ENCODE data around the gene SIRT1. TPM values are rescaled to one million over a fixed set of nuclear protein-coding genes. Genes with fewer than 3 reads are reported as not detected.

Gene SIRT1
- polyA plus RNA-seq, 4 donors, result 8.9 to 23.0 (median 10.4) TPM

DNA sequence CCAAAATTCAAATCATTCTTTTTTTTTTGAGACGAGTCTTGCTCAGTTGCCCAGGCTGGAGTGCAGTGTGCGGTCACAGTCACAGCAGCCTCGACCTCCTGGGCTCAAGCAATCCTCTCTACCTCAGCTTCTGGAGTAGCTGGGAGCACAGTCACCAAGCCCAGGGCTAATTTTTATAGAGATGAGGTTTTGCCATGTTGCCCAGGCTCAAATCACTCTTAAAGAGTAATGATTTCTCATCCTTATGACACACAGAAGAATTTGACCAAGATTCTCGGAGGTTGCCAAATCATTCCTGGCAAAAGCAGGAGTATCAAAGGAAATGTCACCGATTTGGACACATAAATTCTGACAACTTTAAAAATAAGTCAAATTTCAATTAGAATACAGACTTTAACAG, 39.1 kb downstream of the SIRT1 start:
- 95 to 97% (median 96%) methylated on average over 5 of the region's 5 CpGs for WGBS, 3 donors
- H3K4me3 ChIP-seq (ENCODE audit: low read depth in 1 of 3, low read length in 3 of 3), result no peak overlapping the region
- H3K36me3 ChIP-seq (ENCODE audit: control insufficient read depth in 3 of 3, insufficient read depth in 2 of 3, low read depth in 1 of 3, low read length in 3 of 3), result peaks cover 6 to 8% (median 8%) of the 10 kb centered on the region in 3 donors
- FAIRE-seq (no peak), DNase-seq (no peak)
- no peak overlapping the region for H3K27ac ChIP-seq (ENCODE audit: low read depth in 1 of 3, low read length in 2 of 3)
- H3K9me3 ChIP-seq (ENCODE audit: control insufficient read depth in 2 of 2, insufficient read depth in 1 of 2, low read depth in 1 of 2, low read length in 1 of 2), result no peaks in the 10 kb centered on the region
- no peaks in the 10 kb centered on the region for H3K4me1 ChIP-seq (ENCODE audit: control insufficient read depth in 3 of 3, insufficient read depth in 2 of 3, low read depth in 1 of 3, low read length in 2 of 3)
- H3K27me3 ChIP-seq (ENCODE audit: control insufficient read depth in 3 of 3, insufficient read depth in 3 of 3, low read length in 3 of 3), result no peaks in the 10 kb centered on the region

DNA sequence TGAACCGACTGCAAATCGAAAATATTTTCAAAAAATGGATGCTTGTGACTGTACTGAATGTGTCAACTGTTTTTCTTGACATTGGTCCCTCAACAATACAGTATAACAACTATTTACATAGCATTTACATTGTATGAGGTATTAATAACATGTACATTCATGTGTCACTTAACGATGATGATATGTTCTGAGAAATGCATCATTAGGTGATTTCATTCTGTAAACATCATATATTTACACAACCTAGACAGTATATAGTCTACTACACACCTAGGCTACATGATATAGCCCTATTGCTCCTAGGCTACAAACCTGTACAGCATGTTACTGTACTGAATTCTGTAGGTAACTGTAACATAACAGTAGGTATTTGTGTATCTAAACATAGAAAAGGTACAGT, 39.7 kb downstream of the SIRT1 start:
- FAIRE-seq, result no peak
- Histone ChIP-seq H3K4me3 (ENCODE audit: low read depth in 1 of 3, low read length in 3 of 3) (no peak overlapping the region), H3K27ac (ENCODE audit: low read depth in 1 of 3, low read length in 2 of 3) (no peak overlapping the region), H3K27me3 (ENCODE audit: control insufficient read depth in 3 of 3, insufficient read depth in 3 of 3, low read length in 3 of 3) (no peaks in the 10 kb centered on the region), H3K4me1 (ENCODE audit: control insufficient read depth in 3 of 3, insufficient read depth in 2 of 3, low read depth in 1 of 3, low read length in 2 of 3) (no peaks in the 10 kb centered on the region), H3K9me3 (ENCODE audit: control insufficient read depth in 2 of 2, insufficient read depth in 1 of 2, low read depth in 1 of 2, low read length in 1 of 2) (no peaks in the 10 kb centered on the region), H3K36me3 (ENCODE audit: control insufficient read depth in 3 of 3, insufficient read depth in 2 of 3, low read depth in 1 of 3, low read length in 3 of 3) (peaks cover 6 to 9% (median 8%) of the 10 kb centered on the region in 3 donors)
- no peak for DNase-seq
- WGBS, 3 donors, result 91 to 95% (median 92%) methylated on average over 3 of the region's 3 CpGs

DNA sequence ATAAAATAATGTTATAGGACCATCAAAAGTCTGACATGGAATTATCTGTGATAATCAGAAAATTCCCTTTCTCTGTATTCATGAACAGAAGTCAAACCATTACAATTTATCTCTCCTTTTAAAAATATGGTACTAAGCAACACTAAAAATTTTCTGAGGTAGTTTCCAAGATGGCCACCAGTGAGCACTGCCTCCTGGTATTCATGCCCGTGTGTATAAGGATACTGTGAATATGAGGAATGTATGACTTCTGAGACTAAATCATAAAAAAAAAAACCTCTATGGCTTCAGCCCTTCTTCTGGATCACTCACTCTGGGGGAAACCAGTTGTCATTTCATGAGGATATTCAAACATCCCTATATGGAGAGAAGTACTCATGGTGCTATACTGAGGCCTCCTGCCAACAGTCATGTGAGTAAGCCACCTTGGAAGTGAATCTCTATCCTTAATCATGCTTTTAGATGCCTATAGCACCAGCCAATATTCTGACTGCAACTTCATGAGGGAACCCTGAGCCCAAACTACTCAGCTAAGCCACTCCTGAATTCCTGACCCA, 41.1 kb downstream of the SIRT1 start:
- FAIRE-seq (no peak), DNase-seq (no peak)
- Histone ChIP-seq H3K4me1 (ENCODE audit: control insufficient read depth in 3 of 3, insufficient read depth in 2 of 3, low read depth in 1 of 3, low read length in 2 of 3) (no peaks in the 10 kb centered on the region), H3K27ac (ENCODE audit: low read depth in 1 of 3, low read length in 2 of 3) (no peak overlapping the region), H3K9me3 (ENCODE audit: control insufficient read depth in 2 of 2, insufficient read depth in 1 of 2, low read depth in 1 of 2, low read length in 1 of 2) (no peaks in the 10 kb centered on the region), H3K4me3 (ENCODE audit: low read depth in 1 of 3, low read length in 3 of 3) (no peak overlapping the region), H3K27me3 (ENCODE audit: control insufficient read depth in 3 of 3, insufficient read depth in 3 of 3, low read length in 3 of 3) (no peaks in the 10 kb centered on the region), H3K36me3 (ENCODE audit: control insufficient read depth in 3 of 3, insufficient read depth in 2 of 3, low read depth in 1 of 3, low read length in 3 of 3) (peaks cover 5 to 13% (median 6%) of the 10 kb centered on the region in 3 donors)
- 88 to 100% (median 93%) methylated on average over 1 of the region's 1 CpG for WGBS, 3 donors

DNA sequence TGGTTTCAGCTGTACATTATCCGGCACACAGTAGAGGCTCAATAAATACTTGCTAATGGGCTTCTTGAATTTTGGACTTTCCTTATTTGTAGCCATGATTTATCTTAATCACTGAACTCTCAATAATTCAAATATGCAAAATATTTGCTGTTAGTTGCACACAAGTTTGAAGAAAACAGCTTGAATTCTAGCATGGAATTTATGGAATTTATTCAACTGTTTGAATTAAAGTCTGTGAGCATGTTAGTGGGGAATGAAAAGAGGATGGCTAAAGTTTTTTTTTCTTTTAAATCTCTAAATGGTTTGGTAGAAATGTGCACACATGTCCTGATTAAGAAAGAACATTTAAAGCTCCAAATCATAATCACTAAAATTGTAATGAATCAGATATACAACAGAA, 42.5 kb downstream of the SIRT1 start:
- Histone ChIP-seq H3K27ac (ENCODE audit: low read depth in 1 of 3, low read length in 2 of 3) (no peak overlapping the region), H3K4me3 (ENCODE audit: low read depth in 1 of 3, low read length in 3 of 3) (no peak overlapping the region), H3K36me3 (ENCODE audit: control insufficient read depth in 3 of 3, insufficient read depth in 2 of 3, low read depth in 1 of 3, low read length in 3 of 3) (peaks cover 8 to 27% (median 10%) of the 10 kb centered on the region in 3 donors), H3K27me3 (ENCODE audit: control insufficient read depth in 3 of 3, insufficient read depth in 3 of 3, low read length in 3 of 3) (no peaks in the 10 kb centered on the region), H3K9me3 (ENCODE audit: control insufficient read depth in 2 of 2, insufficient read depth in 1 of 2, low read depth in 1 of 2, low read length in 1 of 2) (no peaks in the 10 kb centered on the region), H3K4me1 (ENCODE audit: control insufficient read depth in 3 of 3, insufficient read depth in 2 of 3, low read depth in 1 of 3, low read length in 2 of 3) (no peaks in the 10 kb centered on the region)
- no peak for FAIRE-seq
- 97 to 100% (median 97%) methylated on average over 1 of the region's 1 CpG for WGBS, 3 donors
- DNase-seq, result no peak

DNA sequence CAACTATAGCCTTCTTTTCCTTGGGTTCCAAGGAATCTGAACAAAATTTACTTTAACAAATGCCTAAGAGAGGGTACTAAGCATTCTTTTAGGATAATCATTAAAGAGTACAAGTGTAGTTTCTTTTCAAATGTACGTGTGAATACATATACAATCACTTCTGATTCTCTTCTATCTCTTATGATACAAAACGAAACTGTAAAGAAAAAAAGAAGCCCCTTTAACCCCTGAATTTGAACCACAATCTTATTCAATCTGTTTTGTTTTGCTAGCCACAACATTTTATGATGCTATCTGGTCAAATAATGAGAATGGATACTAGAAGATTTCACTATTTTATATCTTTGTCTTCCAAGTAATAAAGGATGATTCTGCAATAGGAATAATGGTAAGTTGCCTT, 48.7 kb downstream of the SIRT1 start:
- Histone ChIP-seq H3K9me3 (ENCODE audit: control insufficient read depth in 2 of 2, insufficient read depth in 1 of 2, low read depth in 1 of 2, low read length in 1 of 2) (no peaks in the 10 kb centered on the region), H3K4me1 (ENCODE audit: control insufficient read depth in 3 of 3, insufficient read depth in 2 of 3, low read depth in 1 of 3, low read length in 2 of 3) (no peaks in the 10 kb centered on the region), H3K4me3 (ENCODE audit: low read depth in 1 of 3, low read length in 3 of 3) (no peak overlapping the region), H3K27me3 (ENCODE audit: control insufficient read depth in 3 of 3, insufficient read depth in 3 of 3, low read length in 3 of 3) (no peaks in the 10 kb centered on the region), H3K36me3 (ENCODE audit: control insufficient read depth in 3 of 3, insufficient read depth in 2 of 3, low read depth in 1 of 3, low read length in 3 of 3) (peaks cover 5 to 37% (median 16%) of the 10 kb centered on the region in 3 donors), H3K27ac (ENCODE audit: low read depth in 1 of 3, low read length in 2 of 3) (no peak overlapping the region)
- FAIRE-seq (no peak), DNase-seq (no peak)
- 75 to 79% (median 78%) methylated on average over 2 of the region's 2 CpGs for WGBS, 3 donors

DNA sequence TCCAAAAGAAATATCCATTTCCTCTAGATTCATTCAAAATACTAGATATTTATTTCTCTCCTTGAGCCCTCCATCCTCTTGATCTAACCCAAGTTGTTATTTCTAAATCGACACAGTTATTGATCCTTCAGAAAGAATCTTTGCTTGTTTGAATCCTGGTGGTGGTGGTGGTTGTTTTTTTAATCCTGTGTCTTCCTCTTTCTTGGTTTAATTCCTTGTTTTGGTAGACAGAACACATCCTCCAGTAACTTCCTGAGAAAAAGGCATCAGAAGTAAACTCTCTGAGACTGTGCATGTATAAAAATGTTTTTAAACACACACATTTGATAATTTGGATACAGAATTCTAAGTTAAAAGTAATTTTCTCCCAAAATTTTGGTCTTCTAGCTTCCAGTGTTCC, 49.9 kb downstream of the SIRT1 start:
- no peak for FAIRE-seq
- H3K27me3 ChIP-seq (ENCODE audit: control insufficient read depth in 3 of 3, insufficient read depth in 3 of 3, low read length in 3 of 3), result no peaks in the 10 kb centered on the region
- peaks cover 5 to 35% (median 16%) of the 10 kb centered on the region in 3 donors for H3K36me3 ChIP-seq (ENCODE audit: control insufficient read depth in 3 of 3, insufficient read depth in 2 of 3, low read depth in 1 of 3, low read length in 3 of 3)
- H3K9me3 ChIP-seq (ENCODE audit: control insufficient read depth in 2 of 2, insufficient read depth in 1 of 2, low read depth in 1 of 2, low read length in 1 of 2), result no peaks in the 10 kb centered on the region
- WGBS, 3 donors, result 77 to 86% (median 84%) methylated on average over 1 of the region's 1 CpG
- no peak for DNase-seq
- H3K4me3 ChIP-seq (ENCODE audit: low read depth in 1 of 3, low read length in 3 of 3), result no peak overlapping the region
- no peaks in the 10 kb centered on the region for H3K4me1 ChIP-seq (ENCODE audit: control insufficient read depth in 3 of 3, insufficient read depth in 2 of 3, low read depth in 1 of 3, low read length in 2 of 3)
- no peak overlapping the region for H3K27ac ChIP-seq (ENCODE audit: low read depth in 1 of 3, low read length in 2 of 3)

DNA sequence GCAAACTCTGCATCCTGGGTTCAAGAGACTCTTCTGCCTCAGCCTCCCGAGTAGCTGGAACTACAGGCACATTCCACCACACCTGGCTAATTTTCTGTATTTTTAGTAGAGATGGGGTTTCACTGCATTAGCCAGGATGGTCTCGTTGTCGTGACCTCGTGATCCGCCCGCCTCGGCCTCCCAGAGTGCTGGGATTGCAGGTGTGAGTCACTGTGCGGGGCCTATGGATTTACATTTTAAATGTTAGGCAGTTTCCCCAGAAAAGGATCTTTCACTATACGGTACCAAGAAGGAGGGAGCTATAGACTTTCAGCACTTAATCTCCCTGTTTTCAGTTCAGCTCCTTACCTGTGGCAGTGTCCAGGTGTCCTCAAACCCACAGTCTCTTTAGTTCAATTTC, 50.8 kb downstream of the SIRT1 start:
- H3K27me3 ChIP-seq (ENCODE audit: control insufficient read depth in 3 of 3, insufficient read depth in 3 of 3, low read length in 3 of 3), result no peaks in the 10 kb centered on the region
- H3K9me3 ChIP-seq (ENCODE audit: control insufficient read depth in 2 of 2, insufficient read depth in 1 of 2, low read depth in 1 of 2, low read length in 1 of 2), result no peaks in the 10 kb centered on the region
- DNase-seq (no peak), FAIRE-seq (no peak)
- no peaks in the 10 kb centered on the region for H3K4me1 ChIP-seq (ENCODE audit: control insufficient read depth in 3 of 3, insufficient read depth in 2 of 3, low read depth in 1 of 3, low read length in 2 of 3)
- H3K36me3 ChIP-seq (ENCODE audit: control insufficient read depth in 3 of 3, insufficient read depth in 2 of 3, low read depth in 1 of 3, low read length in 3 of 3), result peaks cover 5 to 33% (median 16%) of the 10 kb centered on the region in 3 donors
- WGBS, 3 donors, result 98 to 99% (median 99%) methylated on average over 9 of the region's 9 CpGs
- no peak overlapping the region for H3K27ac ChIP-seq (ENCODE audit: low read depth in 1 of 3, low read length in 2 of 3)
- H3K4me3 ChIP-seq (ENCODE audit: low read depth in 1 of 3, low read length in 3 of 3), result no peak overlapping the region

DNA sequence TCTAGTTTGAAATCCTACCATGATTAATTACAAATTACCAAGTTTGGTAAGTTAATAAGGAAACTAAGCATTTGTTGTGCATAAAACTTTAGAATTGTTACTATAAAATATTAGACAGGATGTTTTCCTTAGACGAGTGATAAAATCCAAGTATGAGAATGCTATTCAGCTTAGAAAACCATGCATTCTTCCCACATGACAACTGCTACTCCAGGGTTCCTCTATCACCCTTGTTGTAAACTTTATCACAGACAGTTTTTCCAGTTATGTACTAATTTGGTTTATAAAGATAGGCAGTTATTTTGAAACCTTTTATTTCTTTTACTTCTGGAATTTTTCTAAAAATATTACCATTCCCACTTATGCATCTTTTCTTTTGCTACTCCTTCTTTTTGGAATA, 52.0 kb downstream of the SIRT1 start:
- 86 to 93% (median 89%) methylated on average over 1 of the region's 1 CpG for WGBS, 3 donors
- FAIRE-seq, result no peak

DNA sequence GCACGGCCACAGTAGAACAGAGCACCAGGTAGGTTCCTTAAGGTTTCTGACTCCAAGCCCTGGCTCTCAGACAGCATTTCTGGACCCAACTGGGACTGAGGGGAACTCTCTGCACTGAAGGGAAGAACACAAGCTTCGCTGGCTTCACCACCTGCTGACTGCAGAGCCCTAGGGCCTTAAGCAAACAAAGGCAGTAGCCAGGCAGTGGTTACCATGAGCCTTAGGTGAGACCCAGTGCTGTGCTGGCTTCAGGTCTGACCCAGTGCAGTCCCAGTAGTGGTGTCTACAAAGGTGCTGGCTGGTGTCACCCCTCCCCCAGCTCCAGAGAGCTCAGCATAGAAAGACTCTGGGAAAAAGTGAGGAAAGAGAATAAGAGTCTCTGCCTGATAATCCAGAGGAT, 59.5 kb downstream of the SIRT1 start:
- no peak for FAIRE-seq
- H3K27ac ChIP-seq (ENCODE audit: low read depth in 1 of 3, low read length in 2 of 3), result no peak overlapping the region
- H3K27me3 ChIP-seq (ENCODE audit: control insufficient read depth in 3 of 3, insufficient read depth in 3 of 3, low read length in 3 of 3), result no peaks in the 10 kb centered on the region
- no peak for DNase-seq
- no peak overlapping the region for H3K4me3 ChIP-seq (ENCODE audit: low read depth in 1 of 3, low read length in 3 of 3)
- 96 to 100% (median 99%) methylated on average over 2 of the region's 2 CpGs for WGBS, 3 donors
- no peaks in the 10 kb centered on the region for H3K4me1 ChIP-seq (ENCODE audit: control insufficient read depth in 3 of 3, insufficient read depth in 2 of 3, low read depth in 1 of 3, low read length in 2 of 3)
- peaks cover 2 to 31% (median 3%) of the 10 kb centered on the region in 3 donors for H3K36me3 ChIP-seq (ENCODE audit: control insufficient read depth in 3 of 3, insufficient read depth in 2 of 3, low read depth in 1 of 3, low read length in 3 of 3)
- peaks cover 0 to 8% of the 10 kb centered on the region in 2 donors for H3K9me3 ChIP-seq (ENCODE audit: control insufficient read depth in 2 of 2, insufficient read depth in 1 of 2, low read depth in 1 of 2, low read length in 1 of 2)

More for the DNA sequence above, 52.0 kb downstream of the SIRT1 start:
- Histone ChIP-seq H3K36me3 (ENCODE audit: control insufficient read depth in 3 of 3, insufficient read depth in 2 of 3, low read depth in 1 of 3, low read length in 3 of 3) (peaks cover 7 to 28% (median 11%) of the 10 kb centered on the region in 3 donors), H3K27ac (ENCODE audit: low read depth in 1 of 3, low read length in 2 of 3) (no peak overlapping the region), H3K27me3 (ENCODE audit: control insufficient read depth in 3 of 3, insufficient read depth in 3 of 3, low read length in 3 of 3) (no peaks in the 10 kb centered on the region), H3K9me3 (ENCODE audit: control insufficient read depth in 2 of 2, insufficient read depth in 1 of 2, low read depth in 1 of 2, low read length in 1 of 2) (no peaks in the 10 kb centered on the region), H3K4me3 (ENCODE audit: low read depth in 1 of 3, low read length in 3 of 3) (no peak overlapping the region), H3K4me1 (ENCODE audit: control insufficient read depth in 3 of 3, insufficient read depth in 2 of 3, low read depth in 1 of 3, low read length in 2 of 3) (no peaks in the 10 kb centered on the region)
- DNase-seq, result no peak

All from small intestine (tissue), 7 donors.